Body of pancreas (tissue), 4 donors: Measurements from ENCODE around the gene C5.

Source experiments
- CTCF ChIP-seq, 7 experiments: fragments of 450-650 bp in 4 of 7; fragments of 200-600 bp in 3 of 7; sonication (generic) in 3 of 7; IDR thresholded peaks; one replicate each; pipeline ENCODE4 v1.5.1; 2016 to 2019; ENCODE audit warnings: antibody characterized with exemption in 7 of 7
- POLR2A ChIP-seq, 3 donors: fragments of 450-650 bp; IDR thresholded peaks; one replicate each; pipeline ENCODE4 v1.6.1; 2016; ENCODE audit warnings: antibody characterized with exemption in 3 of 3, mild to moderate bottlenecking in 2 of 3

DNA sequence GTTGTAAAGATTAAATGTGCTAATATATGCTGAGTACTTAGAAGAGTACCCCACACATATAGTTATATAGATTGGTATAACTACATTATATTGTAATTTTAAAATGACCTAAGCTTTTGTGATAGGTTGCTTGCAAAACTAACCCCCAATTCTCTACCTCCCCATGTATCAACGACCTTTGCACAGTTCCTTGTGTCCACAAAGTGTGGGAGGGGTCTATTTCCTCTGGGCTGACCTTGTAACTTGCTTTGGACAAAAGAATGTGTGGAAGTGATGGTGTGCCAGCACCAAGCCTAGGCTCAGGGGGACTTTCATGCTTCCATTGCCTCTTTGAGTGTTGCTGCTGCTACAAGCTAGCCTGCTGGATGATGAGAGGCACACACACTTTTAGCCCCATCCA is 20.6 kb downstream of the C5 start:
- TF ChIP-seq CTCF (IDR thresholded peaks at IDR 0.05) (no peak), POLR2A (IDR thresholded peaks at IDR 0.05) (no peak)
